HG03103 (cell line): Measurements from ENCODE around the gene CXCR2.
"Not testable (repeated sequence)": the region's sequence is repeated elsewhere in the genome, so short reads cannot be mapped to it uniquely, and the experiment has no call there.

Source experiments
- ATAC-seq: cut with Tn5 transposase; IDR thresholded peaks from one replicate; pipeline ENCODE4 v1.9.1; 2021; ENCODE audit warnings: low read depth; ENCODE audit not compliant: unreplicated experiment

The CXCR2 gene

DNA sequence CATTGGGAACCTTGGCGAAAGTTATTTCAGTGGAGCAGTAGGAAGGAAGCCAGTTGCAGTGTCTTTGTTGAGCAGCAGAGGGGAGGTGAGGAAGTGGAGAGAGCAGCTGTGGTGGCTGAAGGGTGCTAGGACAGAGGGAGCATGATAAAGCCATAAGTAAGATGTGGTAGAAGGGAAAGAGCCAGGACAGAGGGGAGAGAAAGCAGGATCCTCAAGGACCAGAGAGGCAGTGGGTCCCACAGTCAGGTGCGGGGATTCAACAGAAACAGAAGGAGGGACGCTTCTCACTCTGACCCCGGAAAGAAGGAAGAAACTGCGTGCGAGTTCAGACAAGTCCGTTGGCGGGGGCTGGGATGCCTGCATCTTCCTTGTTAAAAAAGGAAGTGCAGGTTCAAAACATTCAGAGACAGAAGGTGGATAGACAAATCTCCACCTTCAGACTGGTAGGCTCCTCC is at the start of gene CXCR2:
Gene CXCR2 (plus strand): TSS at position 403 of the 455 bp plus-strand sequence. CDS start 8,774 bp downstream, outside the sequence.
- no peak for ATAC-seq

DNA sequence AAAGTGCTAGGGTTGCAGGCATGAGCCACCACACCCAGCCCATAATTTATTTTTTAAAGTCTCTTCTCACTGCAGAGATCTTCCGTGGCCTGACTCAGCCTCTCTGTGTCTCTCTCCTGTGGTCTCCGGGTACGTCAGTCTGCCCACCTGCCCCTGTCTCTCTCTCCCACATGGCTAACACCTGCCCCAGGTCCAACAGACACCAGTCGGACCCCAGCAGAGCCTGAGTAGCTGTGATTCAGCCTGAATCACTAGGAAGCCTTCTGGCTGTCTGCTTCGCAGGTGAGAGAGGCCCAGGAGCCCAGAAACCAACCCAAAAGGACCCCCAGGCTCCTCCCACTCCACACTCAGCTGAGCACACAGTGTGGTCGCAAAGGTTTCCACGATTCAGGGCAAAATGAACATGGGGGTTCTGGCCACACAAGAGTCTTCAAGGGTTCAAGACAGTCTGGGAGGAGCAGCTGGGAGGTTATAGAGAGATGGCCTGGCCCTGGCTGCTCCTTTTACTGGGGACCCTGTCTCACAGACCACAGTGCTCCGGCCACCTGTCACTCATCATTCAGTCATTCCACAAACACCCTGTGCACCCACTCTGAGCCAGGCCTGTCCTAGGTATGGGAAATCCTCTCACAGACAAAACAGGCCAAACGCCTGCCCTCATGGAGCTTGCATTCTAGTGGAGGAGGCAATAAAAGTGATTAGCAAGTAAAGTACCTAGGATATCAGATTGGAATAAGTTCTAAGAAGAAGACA is 48.2 kb upstream of the CXCR2 start:
- no peak for ATAC-seq

DNA sequence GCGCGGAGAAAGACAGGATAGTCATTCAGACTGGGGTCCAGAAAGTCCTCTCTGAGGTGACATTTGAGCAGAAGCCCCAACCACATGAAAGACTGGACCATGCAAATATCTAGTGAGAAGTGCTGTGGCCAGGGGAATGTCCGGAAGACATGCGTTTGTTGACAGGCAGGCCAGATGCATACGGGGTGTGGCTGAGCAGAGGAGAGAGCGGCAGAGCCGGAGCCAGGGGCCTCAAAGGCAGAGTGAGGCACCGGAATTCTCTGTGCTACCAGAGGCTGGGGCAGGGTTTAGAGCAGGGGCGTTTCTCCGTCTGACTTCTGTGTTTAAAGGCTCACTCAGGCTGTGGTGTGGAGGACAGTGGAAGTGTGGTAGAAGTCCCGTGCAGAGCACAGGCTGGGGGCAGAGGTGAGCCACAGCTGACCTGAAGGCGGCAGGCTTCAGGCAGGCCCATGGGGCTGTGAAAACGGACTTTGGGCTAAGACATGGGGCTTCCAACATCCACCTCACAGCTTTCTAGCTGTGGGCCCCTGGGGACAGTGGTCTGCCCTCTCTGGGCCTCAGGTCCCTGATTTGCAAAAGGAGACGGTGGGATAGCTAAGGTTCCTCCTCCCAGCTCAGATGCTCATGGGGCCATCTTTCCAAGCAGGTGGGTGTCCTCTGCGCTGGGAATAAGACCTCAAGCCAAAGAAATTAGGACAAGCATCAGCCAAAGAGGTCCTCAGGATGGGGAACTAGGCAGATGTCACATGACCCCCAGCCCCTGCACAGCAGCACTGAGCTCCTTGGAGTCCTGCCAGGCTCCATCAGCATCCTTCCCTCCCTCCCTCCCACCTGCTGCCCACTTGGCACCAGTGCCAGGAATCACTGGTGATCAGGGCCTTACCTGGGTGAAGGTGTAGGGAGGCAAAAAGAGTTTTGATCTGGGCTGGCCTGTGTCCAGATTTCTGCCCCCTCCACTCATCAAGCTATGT is 45.6 kb upstream of the CXCR2 start:
- no peak for ATAC-seq

DNA sequence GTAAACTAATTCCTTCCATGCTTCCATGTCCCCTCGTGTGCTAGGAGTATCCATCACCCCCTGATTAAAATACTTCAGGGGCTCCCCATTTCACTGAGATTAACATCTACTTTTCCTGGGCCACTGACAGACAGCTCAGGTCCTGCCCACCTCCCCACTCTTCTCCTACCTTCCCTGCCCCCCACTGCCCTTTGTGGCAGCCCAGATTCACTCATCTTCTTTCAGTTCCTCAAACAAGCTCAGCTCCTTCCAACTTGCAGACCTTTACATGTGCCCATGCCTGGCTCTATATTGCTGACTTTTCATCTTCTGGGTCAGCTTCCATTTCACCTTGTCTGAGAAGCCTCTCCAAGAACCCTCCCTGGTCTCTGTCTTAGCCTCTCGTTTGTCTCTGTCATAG is 44.8 kb upstream of the CXCR2 start:
- ATAC-seq, result peak; percentile 90

DNA sequence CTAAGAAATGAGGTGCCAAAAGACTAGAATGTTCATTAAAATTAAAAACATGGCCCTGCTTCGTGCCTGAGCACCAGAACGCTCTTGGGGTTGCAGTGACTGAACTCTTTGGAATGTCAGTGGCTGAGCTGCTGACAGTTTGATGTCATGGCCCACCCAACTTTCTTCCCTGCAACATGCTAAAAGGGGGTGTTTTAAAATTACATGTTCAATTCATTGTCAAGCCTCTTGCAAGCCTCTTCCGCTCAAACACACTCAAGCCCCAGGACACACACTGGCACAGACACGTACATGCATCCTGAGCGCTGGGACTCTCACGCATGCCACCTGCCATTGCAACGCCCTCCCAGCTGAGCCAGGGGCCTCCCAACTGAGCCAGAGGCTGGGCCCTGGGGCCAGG is 44.1 kb upstream of the CXCR2 start:
- ATAC-seq, result no peak

DNA sequence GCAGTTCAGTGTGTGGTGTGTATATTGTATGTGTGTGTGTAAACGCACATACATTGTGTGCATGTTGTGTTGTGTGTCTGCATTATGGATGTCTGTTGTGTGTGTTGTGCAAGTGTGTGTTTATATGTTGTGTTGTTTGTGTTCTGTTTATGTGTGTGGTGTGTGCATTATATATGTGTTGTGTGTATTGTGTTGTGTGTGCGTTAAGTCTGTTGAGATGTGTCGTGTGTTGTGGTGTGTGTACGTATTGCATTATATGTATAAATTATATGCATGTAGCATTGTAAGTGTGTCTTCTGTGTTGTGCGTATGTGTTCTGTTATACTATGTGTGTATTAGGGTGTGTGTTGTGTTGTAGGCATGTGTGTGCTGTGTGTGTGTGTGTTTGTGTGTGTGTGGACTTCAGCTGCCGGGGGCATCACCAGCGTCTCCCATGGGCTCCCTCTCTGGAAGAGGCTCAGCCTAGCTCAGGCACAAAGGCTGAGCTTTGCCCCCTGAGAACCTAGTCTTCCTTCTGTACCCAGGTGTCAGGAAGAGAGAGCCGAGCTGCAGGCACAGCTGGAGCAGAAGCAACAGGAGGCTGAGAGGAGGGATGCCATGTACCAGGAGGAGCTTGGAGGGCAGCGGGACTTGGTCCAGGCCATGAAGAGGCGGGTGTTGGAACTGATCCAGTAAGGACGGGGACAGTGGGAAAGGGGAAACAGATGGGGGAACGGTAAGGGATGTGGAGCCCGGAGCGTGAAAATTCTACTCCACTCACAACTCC is 43.1 kb upstream of the CXCR2 start:
- no peak for ATAC-seq

DNA sequence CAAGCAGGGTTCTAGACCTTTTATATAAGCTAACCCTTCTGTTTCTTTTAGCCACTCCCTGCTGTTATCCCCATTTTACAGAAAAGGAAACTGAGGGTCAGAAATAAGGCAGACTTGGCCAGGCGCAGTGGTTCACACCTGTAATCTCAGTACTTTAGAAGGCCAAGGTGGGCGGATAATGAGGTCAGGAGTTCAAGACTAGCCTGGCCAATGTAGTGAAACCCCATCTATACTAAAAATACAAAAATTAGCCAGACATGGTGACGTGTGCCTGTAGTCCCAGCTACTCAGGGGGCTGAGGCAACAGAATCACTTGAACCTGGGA is 42.5 kb upstream of the CXCR2 start:
- ATAC-seq, result no peak

DNA sequence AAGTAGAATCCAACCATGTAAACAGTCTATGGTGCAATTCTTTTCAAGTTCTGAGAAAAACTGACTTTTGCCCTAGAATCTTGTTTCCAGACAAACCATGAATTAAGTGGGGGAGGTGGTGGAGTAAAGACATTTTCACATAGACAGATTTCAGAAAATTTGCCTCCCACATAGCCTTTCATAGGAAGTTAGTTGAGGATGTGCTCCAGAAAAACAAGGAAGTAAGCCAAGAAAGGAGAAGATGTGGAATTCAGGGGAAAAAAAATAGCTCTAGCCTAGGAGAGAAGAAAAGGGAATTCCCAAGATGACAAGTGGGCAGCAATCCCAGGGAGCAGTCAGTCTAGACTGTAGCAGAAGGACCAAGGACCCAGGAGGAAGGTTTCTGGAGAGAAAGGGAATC is 39.4 kb upstream of the CXCR2 start:
- no peak for ATAC-seq

DNA sequence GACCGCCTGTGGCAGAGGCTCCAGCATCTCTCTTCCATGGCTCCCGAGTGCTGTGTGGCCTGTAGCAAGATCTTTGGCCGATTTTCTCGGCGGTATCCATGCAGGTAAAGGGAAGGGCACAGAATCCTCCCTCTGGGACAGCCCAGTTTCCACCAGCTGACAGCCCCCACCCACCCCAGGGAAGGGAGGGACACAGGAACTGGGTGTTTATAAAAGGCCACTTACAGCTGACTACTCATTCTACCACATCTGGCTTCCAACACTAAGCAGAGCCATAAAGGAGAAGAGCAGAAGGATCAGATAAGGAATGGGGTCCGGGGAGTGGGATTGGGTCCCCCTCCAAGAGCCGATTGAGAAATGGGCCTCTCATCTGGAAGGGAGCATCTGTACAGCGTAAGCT is 36.6 kb upstream of the CXCR2 start:
- no peak for ATAC-seq

DNA sequence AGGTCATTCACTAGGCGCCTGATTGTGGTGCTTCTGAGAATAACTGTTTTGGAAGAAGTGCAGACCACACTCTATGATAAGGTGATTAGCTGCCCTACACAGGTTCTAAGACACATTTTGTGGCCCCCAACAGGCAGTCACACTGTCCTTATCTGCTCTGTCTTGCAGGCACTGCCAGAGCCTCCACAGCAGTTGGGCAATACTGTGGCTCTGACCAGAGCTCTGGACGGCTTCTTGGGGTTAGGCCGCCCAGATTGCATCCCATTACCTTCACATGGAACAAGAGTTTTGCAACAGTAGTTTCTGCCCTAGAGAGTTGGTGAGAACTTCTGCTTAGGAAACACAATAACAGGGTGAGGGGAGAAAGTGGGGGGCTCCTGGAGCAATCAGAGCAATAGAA is 34.1 kb upstream of the CXCR2 start:
- ATAC-seq, result no peak

DNA sequence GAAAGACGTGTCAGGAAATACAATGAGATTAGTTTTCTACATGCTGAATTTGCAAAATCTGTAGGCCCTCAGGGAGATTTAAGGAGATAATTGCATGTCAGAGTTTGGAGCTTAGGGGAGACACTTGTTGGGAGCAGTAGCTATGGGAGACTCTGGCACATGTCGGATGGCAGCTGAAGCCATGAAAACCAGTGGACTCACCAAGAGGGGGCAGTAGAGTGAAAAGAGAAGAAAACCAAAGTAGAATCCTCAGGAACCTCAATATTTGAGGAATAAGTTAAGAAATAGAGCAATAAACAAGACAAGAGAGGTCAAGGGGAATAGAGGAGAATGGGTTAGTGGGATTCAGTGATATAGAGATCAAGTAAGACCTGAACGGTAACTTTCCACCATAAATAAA is 31.9 kb upstream of the CXCR2 start:
- no peak for ATAC-seq

DNA sequence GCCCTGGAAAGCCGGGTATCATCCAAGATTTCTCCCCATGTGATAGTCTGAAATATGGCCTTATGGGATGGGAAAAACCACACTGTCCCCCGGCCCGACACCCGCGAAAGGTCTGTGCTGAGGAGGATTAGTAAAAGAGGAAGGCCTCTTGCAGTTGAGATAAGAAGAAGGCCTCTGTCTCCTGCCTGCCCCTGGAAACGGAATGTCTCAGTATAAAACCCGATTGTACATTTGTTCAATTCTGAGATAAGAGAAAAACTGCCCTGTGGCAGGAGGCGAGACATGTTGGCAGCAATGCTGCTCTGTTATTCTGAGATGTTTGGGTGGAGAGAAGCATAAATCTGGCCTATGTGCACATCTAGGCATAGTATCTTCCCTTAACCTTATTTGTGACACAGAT is 30.0 kb upstream of the CXCR2 start:
- ATAC-seq, result no peak

DNA sequence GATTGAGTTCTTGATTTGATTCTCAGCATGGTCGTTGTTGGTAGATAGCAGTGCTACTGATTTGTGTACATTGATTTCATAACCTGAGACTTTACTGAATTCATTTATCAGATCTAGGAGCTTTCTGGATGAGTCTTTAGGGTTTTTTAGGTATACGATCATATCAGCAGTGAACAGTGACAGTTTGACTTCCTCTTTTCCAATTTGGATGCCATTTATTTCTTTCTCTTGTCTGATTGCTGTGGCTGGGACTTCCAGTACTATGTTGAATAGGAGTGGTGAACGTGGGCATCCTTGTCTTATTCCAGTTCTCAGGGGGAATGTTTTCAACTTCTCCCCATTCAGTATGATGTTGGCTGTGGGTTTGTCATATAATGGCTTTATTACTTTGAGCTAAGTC is 27.9 kb upstream of the CXCR2 start:
- ATAC-seq, result no peak

DNA sequence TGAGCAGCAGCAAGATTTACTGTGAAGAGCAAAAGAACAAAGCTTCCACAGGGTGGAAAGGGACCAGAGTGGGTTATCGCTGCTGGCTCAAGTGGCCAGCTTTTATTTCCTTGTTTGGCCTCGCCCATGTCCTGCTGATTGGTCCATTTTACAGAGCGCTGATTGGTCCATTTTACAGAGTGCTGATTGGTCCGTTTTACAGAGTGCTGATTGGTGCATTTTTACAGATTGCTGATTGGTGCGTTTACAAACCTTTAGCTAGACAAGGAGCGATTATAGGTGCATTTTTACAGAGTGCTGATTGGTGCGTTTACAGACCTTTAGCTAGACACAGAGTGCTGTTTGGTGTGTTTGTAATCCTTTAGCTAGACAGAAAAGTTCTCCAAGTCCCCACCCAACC is 17.0 kb upstream of the CXCR2 start:
- not testable (repeated sequence) for ATAC-seq

DNA sequence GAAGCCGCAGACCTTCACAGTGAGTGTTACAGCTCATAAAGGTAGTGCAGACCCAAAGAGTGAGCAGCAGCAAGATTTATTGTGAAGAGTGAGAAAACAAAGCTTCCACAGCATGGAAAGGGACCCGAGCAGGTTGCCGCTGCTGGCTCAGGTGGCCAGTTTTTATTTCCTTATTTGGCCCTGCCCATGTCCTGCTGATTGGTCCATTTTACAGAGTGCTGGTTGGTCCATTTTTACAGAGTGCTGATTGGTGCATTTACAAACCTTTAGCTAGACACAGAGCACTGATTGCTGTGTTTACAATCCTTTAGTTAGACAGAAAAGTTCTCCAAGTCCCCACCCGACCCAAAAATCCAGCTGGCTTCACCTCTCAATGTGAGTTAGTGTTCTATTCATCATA is 4.0 kb upstream of the CXCR2 start:
- not testable (repeated sequence) for ATAC-seq

DNA sequence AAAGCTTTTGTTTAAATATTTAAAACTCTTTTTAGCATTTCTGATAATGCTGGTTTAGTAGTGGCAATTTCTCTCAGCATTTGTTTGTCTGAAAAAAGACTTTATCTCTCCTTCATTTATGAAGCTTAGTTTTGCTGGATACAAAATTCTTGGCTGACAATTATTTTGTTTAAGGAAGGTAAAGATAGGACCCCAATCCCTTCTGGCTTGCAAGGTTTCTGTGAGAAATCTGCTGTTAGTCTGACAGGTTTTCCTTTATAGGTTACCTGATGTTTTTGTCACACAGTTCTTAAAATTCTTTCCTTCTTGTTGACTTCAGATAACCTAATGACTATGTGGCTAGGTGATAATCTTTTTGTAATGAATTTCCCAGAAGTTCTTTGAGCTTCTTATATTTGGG is 3.5 kb upstream of the CXCR2 start:
- ATAC-seq, result not testable (repeated sequence)

DNA sequence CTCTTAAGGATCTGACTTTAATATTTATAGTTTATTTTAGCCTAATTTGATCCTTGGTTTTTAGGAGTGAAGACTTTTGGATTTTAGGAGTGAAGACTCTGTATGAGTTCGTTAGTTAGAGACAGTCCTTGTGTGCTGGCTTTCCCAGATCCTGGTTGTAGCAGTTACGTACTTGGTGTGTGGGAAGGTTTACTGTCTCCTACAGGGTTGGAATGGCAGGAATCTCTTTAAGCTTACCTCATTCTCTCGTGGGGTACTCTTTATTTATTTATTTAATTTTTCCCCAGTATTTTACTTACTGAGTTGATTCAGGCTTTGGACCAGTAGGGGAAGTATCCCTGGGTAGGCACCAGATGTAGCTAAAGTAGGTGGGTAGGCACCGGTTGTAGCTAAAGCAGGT is 1.8 kb upstream of the CXCR2 start:
- no peak for ATAC-seq

DNA sequence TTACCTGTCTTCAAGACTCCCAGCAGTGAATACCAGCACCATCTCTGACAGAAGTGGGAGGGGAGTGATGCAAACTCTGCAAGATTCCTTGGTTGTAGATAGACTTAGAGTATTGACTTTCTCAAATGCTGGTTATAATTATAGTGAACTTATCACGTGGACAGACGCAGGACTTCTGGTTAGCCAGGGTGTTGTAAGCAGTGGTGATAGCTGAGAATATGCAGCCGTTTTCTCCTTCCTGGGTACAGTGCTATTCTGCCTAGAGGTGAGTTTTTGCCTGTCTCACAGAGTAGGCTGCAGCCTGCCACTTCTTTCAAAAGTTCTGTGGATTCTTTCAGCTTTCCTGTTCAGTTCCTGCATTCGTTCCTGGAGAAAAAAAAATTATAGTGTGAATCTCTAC is 733 bp upstream of the CXCR2 start:
- ATAC-seq, result no peak

DNA sequence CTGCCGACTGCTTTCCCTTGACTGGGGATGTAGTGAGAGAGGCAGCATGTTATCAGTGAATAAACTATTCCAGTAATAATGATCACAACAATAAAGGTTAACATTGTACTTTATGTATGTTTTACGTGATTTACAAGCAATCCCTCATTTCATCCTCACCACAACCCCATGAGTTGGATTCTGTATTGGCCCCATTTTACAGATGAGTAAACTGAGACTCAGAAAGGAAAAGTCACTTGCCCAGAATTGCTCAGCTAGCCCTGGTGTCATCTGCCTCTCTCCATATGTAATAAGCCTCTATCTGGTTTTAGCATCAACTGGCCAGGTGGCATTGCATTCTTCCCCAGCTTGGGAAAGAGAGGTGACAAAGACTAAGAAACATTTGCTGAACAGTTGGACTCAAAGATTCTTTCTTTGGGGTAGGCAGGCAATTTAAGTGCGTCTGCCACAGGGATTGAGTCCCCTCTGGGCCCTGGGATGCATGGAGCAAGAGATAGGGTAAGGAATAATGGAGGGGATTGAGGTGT is 2.2 kb downstream of the CXCR2 start:
- no peak for ATAC-seq

DNA sequence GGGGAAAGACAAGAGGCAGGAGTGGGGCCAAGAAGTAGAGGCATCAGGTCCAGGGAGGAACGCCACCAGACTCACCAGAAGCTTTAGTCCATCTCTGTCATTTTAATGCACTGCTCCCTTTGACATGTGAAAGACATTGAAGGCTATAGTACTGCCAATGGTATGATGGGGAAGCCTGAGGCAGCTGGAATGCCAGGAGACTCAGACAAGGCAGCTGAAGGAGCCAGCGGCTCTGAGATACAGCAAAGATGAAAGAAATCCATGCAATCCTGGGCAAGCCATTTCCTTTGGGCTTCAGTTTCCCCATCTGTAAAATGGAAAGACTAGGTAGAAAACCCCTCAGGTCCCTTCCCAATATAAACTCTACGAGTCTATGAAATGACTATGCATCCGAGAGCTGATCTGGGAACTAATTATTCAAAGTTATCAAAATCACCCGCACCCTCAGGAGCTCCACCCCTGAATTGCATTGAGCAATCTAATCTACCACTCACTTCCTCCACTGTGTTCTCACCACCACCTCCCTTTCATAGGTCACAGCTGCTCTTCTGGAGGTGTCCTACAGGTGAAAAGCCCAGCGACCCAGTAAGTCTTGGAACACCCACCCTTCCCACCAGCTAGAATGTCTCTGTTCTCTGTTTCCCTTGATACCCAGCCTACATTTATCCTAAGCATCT is 3.1 kb downstream of the CXCR2 start:
- ATAC-seq, result no peak
